Measurements from ENCODE around the gene FARSA. TPM values are rescaled to one million over a fixed set of nuclear protein-coding genes. Genes with fewer than 3 reads are reported as not detected.

The FARSA gene
- total RNA-seq, 2 donors from 2014 or later, result 63.4 to 70.4 TPM

- peaks cover 6 to 8% of the 10 kb centered on the region in 2 donors for H3K36me3 Mint-ChIP-seq (ENCODE audit: insufficient read depth in 2 of 2)
- no peak overlapping the region for H3K27ac Mint-ChIP-seq
- peaks cover 0 to 2% of the 10 kb centered on the region in 2 donors for H3K9me3 Mint-ChIP-seq
- peak overlapping the region in 1 of 2 donors; percentile 25 for H3K4me3 Mint-ChIP-seq
- H3K27me3 Mint-ChIP-seq (ENCODE audit: low read depth), result no peaks in the 10 kb centered on the region
- DNase-seq (peak; percentile 59 to 67), ATAC-seq (replicated peaks in 1 of 2) (peak; percentile 71 to 75)
- no peaks in the 10 kb centered on the region for H3K4me1 Mint-ChIP-seq (ENCODE audit: low read depth)
Observed at GRCh38 chr19:12872941-12873890, 60.3 kb downstream of the FARSA start.

Other genes with a start within 250 kb of the FARSA start
- gene GNG14, start 245.7 kb downstream of the FARSA start, total RNA-seq, result not detected
- 1 to 10 TPM; 3.5 to 6.9 TPM for gene FBXW9, start 237.1 kb downstream of the FARSA start, total RNA-seq
- 10 to 100 TPM; 62.6 to 73.2 TPM for gene TNPO2, start 209.8 kb downstream of the FARSA start, total RNA-seq
- 100 to 1,000 TPM; 131 to 134 TPM for gene TRIR, start 199.0 kb downstream of the FARSA start, total RNA-seq
- gene GET3, start 196.2 kb downstream of the FARSA start, total RNA-seq, result 10 to 100 TPM; 42.6 to 43.7 TPM
- not detected for gene BEST2, start 181.9 kb downstream of the FARSA start, total RNA-seq
- gene HOOK2, start 158.2 kb downstream of the FARSA start, total RNA-seq, result 10 to 100 TPM; 38.8 to 41.0 TPM
- 100 to 1,000 TPM; 574 to 618 TPM for gene JUNB, start 142.2 kb downstream of the FARSA start, total RNA-seq
- gene PRDX2, start 131.9 kb downstream of the FARSA start, total RNA-seq, result 100 to 1,000 TPM; 202 to 223 TPM
- 10 to 100 TPM; 23.7 to 27.1 TPM for gene THSD8, start 131.6 kb downstream of the FARSA start, total RNA-seq
- 10 to 100 TPM; 29.6 to 31.1 TPM for gene RNASEH2A, start 127.1 kb downstream of the FARSA start, total RNA-seq
- gene RTBDN, start 99.1 kb downstream of the FARSA start, total RNA-seq, result not detected
- gene MAST1, start 95.2 kb downstream of the FARSA start, total RNA-seq, result 1 to 10 TPM; 5.8 to 6.0 TPM
- 10 to 100 TPM; 34.5 to 39.1 TPM for gene DNASE2, start 52.3 kb downstream of the FARSA start, total RNA-seq
- under 1 TPM; 0.19 to 0.58 TPM for gene KLF1, start 46.5 kb downstream of the FARSA start, total RNA-seq
- gene GCDH, start 42.6 kb downstream of the FARSA start, total RNA-seq, result 10 to 100 TPM; 23.2 to 25.1 TPM
- gene SYCE2, start 14.4 kb downstream of the FARSA start, total RNA-seq, result 1 to 10 TPM; 3.1 to 4.5 TPM
- 100 to 1,000 TPM; 458 to 489 TPM for gene CALR, start 4.9 kb upstream of the FARSA start, total RNA-seq
- gene RAD23A, start 12.2 kb upstream of the FARSA start, total RNA-seq, result 100 to 1,000 TPM; 159 to 189 TPM
- 10 to 100 TPM; 15.9 to 16.4 TPM for gene GADD45GIP1, start 23.5 kb upstream of the FARSA start, total RNA-seq
- under 1 TPM; 0.12 to 0.32 TPM for gene DAND5, start 35.9 kb upstream of the FARSA start, total RNA-seq
- 1 to 10 TPM; 2.2 to 2.8 TPM for gene NFIX, start 61.8 kb upstream of the FARSA start, total RNA-seq
- 1 to 10 TPM; 4.8 to 6.3 TPM for gene LYL1, start 169.1 kb upstream of the FARSA start, total RNA-seq
- gene TRMT1, start 183.0 kb upstream of the FARSA start, total RNA-seq, result 10 to 100 TPM; 41.0 to 46.0 TPM
- gene NACC1, start 184.6 kb upstream of the FARSA start, total RNA-seq, result 10 to 100 TPM; 53.6 to 76.0 TPM
- 10 to 100 TPM; 73.9 to 89.9 TPM for gene STX10, start 216.7 kb upstream of the FARSA start, total RNA-seq
- gene IER2, start 216.7 kb upstream of the FARSA start, total RNA-seq, result 100 to 1,000 TPM; 168 to 184 TPM